Measurements from ENCODE around the gene PXYLP1.
A peak's percentile ranks its signal among the peaks of the same experiment; 100 is the strongest.
"Not testable (repeated sequence)": the region's sequence is repeated elsewhere in the genome, so short reads cannot be mapped to it uniquely, and the experiment has no call there.

PXYLP1 gene

GRCh38 chr3:141274411-141275031 is 42.9 kb downstream of the PXYLP1 start:
- DNase-seq = no peak

GRCh38 chr3:141275032-141275422 is 43.4 kb downstream of the PXYLP1 start:
- DNase-seq = peak; percentile 73

GRCh38 chr3:141275511-141275910 is 43.9 kb downstream of the PXYLP1 start:
- DNase-seq = no peak

- DNase-seq = peak; percentile 42
These were observed 44.3 kb downstream of the PXYLP1 start for GRCh38 chr3:141275973-141276372.

- DNase-seq = peak; percentile 12
These were observed 44.8 kb downstream of the PXYLP1 start for GRCh38 chr3:141276398-141276797.

- DNase-seq = no peak
These were observed 45.8 kb downstream of the PXYLP1 start for GRCh38 chr3:141277451-141277850.

GRCh38 chr3:141278196-141279076 is 46.8 kb downstream of the PXYLP1 start:
- DNase-seq = no peak

- no peak for DNase-seq
These were observed 47.7 kb downstream of the PXYLP1 start for GRCh38 chr3:141279077-141279967.

- DNase-seq = no peak
These were observed 48.5 kb downstream of the PXYLP1 start for GRCh38 chr3:141280086-141280485.

GRCh38 chr3:141280690-141281089 is 49.1 kb downstream of the PXYLP1 start:
- DNase-seq = no peak

- DNase-seq = no peak
These were observed 53.9 kb downstream of the PXYLP1 start for GRCh38 chr3:141285570-141285969.

GRCh38 chr3:141286856-141287255 is 55.2 kb downstream of the PXYLP1 start:
- DNase-seq = no peak

GRCh38 chr3:141287326-141287725 is 55.7 kb downstream of the PXYLP1 start:
- DNase-seq = no peak

GRCh38 chr3:141288336-141288990 is 56.8 kb downstream of the PXYLP1 start:
- DNase-seq = peak; percentile 7

GRCh38 chr3:141289228-141289772 is 57.7 kb downstream of the PXYLP1 start:
- peak; percentile 11 for DNase-seq

- DNase-seq = no peak
These were observed 60.1 kb downstream of the PXYLP1 start for GRCh38 chr3:141291559-141292355.

GRCh38 chr3:141292356-141293058 is 60.9 kb downstream of the PXYLP1 start:
- no peak for DNase-seq

- DNase-seq = no peak
These were observed 62.7 kb downstream of the PXYLP1 start for GRCh38 chr3:141294301-141294700.

- no peak for DNase-seq
These were observed 63.2 kb downstream of the PXYLP1 start for GRCh38 chr3:141294848-141295247.

- not testable (repeated sequence) for DNase-seq
These were observed 68.8 kb downstream of the PXYLP1 start for GRCh38 chr3:141300426-141300825.
